Activated naive CD4-positive, alpha-beta T cell treated with anti-CD3 and anti-CD28 coated beads, Interleukin-2, amount 10 ng/mL, durations not matched to agents 7 days and 5 days (primary cell): ENCODE results near the gene MFAP5.
A peak's percentile ranks its signal among the peaks of the same experiment; 100 is the strongest.

ENCODE experiments used
- CTCF ChIA-PET: fragments of 350-600 bp; sonication (Branson Sonifier 250); formaldehyde crosslinking; loops from one replicate; lab custom pipeline; 2021; ENCODE audit warnings: antibody characterized with exemption; lab: Charles Lee
- DNase-seq: peaks from one replicate; pipeline ENCODE4 v3.0.0-alpha.2; 2020
- H3K27ac Mint-ChIP-seq: one replicate; pipeline ENCODE4 v1.8.0; 2021; ENCODE audit warnings: mild to moderate bottlenecking, moderate library complexity, mixed read lengths
- H3K27me3 Mint-ChIP-seq: one replicate; pipeline ENCODE4 v1.8.0; 2021; ENCODE audit warnings: mild to moderate bottlenecking, mixed read lengths
- H3K36me3 Mint-ChIP-seq: one replicate; pipeline ENCODE4 v1.8.0; 2021; ENCODE audit warnings: mixed read lengths
- H3K4me1 Mint-ChIP-seq: one replicate; pipeline ENCODE4 v1.8.0; 2021; ENCODE audit warnings: mixed read lengths
- H3K4me3 Mint-ChIP-seq: one replicate; pipeline ENCODE4 v1.8.0; 2021; ENCODE audit warnings: mild to moderate bottlenecking, moderate library complexity, mixed read lengths
- H3K9me3 Mint-ChIP-seq: one replicate; pipeline ENCODE4 v1.8.0; 2021; ENCODE audit warnings: mixed read lengths

MFAP5 gene, protein sequence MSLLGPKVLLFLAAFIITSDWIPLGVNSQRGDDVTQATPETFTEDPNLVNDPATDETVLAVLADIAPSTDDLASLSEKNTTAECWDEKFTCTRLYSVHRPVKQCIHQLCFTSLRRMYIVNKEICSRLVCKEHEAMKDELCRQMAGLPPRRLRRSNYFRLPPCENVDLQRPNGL

GRCh38 chr12:8662593-8662992, at the start of gene MFAP5:
Gene MFAP5 (minus strand): TSS chr12:8662826. CDS start chr12:8662104, 722 bp downstream.
- H3K27ac Mint-ChIP-seq: no peak within 1 kb of the TSS
- no peak within 1 kb of the TSS for H3K4me3 Mint-ChIP-seq
- CTCF ChIA-PET: interaction anchor here (0.9 kb wide), 1 partner anchor 228 kb away, joined by 4 read pairs; no protein-coding TSS in a partner anchor
- no peaks in the 10 kb centered on the region for H3K9me3 Mint-ChIP-seq
- no peaks in the 10 kb centered on the region for H3K4me1 Mint-ChIP-seq
- DNase-seq: no peak
- no peaks in the 10 kb centered on the region for H3K36me3 Mint-ChIP-seq
- H3K27me3 Mint-ChIP-seq: peaks cover 21% of the 10 kb centered on the region

- no peak overlapping the region for H3K27ac Mint-ChIP-seq
- no peaks in the 10 kb centered on the region for H3K27me3 Mint-ChIP-seq
- no peaks in the 10 kb centered on the region for H3K36me3 Mint-ChIP-seq
- H3K4me3 Mint-ChIP-seq: no peak overlapping the region
- no peaks in the 10 kb centered on the region for H3K9me3 Mint-ChIP-seq
- peaks cover 7% of the 10 kb centered on the region for H3K4me1 Mint-ChIP-seq
- CTCF ChIA-PET: no interaction called here
- DNase-seq: no peak
These were observed 46.7 kb upstream of the MFAP5 start for GRCh38 chr12:8709124-8709830.

- Mint-ChIP-seq H3K9me3 (no peaks in the 10 kb centered on the region), H3K4me1 (peaks cover 14% of the 10 kb centered on the region), H3K36me3 (peaks cover 1% of the 10 kb centered on the region), H3K27ac (no peak overlapping the region), H3K27me3 (peaks cover 26% of the 10 kb centered on the region), H3K4me3 (no peak overlapping the region)
- no peak for DNase-seq
- CTCF ChIA-PET: interaction anchor here (1.2 kb wide), 1 partner anchor 158 kb away, joined by 3 read pairs; no protein-coding TSS in a partner anchor
These were observed 39.5 kb upstream of the MFAP5 start for GRCh38 chr12:8702159-8702558.

DNA sequence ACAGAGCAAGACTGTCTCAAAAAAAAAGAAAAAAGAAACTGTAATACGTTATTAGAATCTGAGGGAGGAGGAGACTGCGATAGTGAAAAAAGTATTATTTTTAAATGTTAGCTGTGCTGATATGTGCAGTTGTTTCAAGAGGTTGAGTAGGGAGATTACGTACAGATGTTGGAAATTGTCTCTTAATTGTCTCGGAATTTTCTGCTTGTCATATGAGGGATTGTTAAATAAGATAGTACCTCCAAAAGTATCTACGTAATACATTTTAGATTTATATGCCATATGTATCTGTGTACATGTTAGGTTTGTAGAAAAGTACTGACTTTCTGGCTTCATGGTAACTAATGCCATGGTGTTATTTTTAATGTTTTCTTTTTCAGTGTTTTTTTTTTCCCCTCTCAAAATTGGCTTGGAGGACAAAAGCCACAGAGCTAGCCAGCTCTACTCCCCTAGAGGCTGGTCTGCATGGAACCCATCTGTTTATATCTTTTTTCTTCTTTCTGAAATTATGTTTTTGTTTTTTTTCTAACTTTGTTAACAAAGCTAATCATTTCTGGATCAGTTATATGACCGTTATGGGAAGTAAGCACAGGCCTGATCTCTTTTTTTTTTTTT, 38.5 kb upstream of the MFAP5 start:
- DNase-seq: no peak
- peaks cover 1% of the 10 kb centered on the region for H3K36me3 Mint-ChIP-seq
- H3K4me3 Mint-ChIP-seq: no peak overlapping the region

DNA sequence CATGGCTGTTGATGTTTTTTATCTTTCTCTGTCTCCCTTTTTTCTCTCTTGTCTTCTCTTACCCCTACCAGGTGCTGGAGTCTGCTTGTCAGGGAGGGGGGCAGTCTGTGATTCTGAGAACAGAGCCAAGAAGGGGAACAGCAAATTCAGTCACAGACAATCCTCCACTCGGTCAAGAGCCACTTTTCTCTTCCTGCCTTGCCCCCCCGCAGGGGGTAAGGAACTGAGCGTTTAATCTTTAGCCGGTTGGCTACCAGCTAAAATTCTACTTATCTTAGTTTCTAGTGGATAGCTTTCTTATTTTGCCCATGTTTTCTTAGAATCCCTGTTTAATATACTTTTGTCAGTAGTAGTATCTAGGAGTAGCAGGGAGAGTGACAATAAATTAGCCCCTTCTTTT, 37.1 kb upstream of the MFAP5 start:
- Mint-ChIP-seq H3K4me1 (peaks cover 17% of the 10 kb centered on the region), H3K36me3 (peaks cover 1% of the 10 kb centered on the region), H3K9me3 (no peaks in the 10 kb centered on the region), H3K27ac (no peak overlapping the region), H3K27me3 (peaks cover 34% of the 10 kb centered on the region), H3K4me3 (peak overlapping the region; percentile 20)
- CTCF ChIA-PET: no interaction called here
- no peak for DNase-seq

More for the DNA sequence above, 38.5 kb upstream of the MFAP5 start:
- CTCF ChIA-PET: interaction anchor here (1.2 kb wide), 1 partner anchor 159 kb away, joined by 3 read pairs; no protein-coding TSS in a partner anchor
- H3K4me1 Mint-ChIP-seq: peaks cover 17% of the 10 kb centered on the region
- peaks cover 34% of the 10 kb centered on the region for H3K27me3 Mint-ChIP-seq
- no peak overlapping the region for H3K27ac Mint-ChIP-seq
- no peaks in the 10 kb centered on the region for H3K9me3 Mint-ChIP-seq

- Mint-ChIP-seq H3K27ac (no peak overlapping the region), H3K36me3 (peaks cover 1% of the 10 kb centered on the region), H3K4me3 (peak overlapping the region; percentile 92), H3K9me3 (no peaks in the 10 kb centered on the region), H3K4me1 (peaks cover 17% of the 10 kb centered on the region), H3K27me3 (peaks cover 34% of the 10 kb centered on the region)
- CTCF ChIA-PET: no interaction called here
- DNase-seq: no peak
These were observed 36.3 kb upstream of the MFAP5 start for GRCh38 chr12:8698879-8699278.

- CTCF ChIA-PET: no interaction called here
- Mint-ChIP-seq H3K27me3 (peaks cover 34% of the 10 kb centered on the region), H3K27ac (no peak overlapping the region), H3K36me3 (peaks cover 1% of the 10 kb centered on the region), H3K4me3 (peak overlapping the region; percentile 92), H3K4me1 (peaks cover 17% of the 10 kb centered on the region), H3K9me3 (no peaks in the 10 kb centered on the region)
- peak; percentile 60 for DNase-seq
These were observed 35.7 kb upstream of the MFAP5 start for GRCh38 chr12:8698132-8698851.

DNA sequence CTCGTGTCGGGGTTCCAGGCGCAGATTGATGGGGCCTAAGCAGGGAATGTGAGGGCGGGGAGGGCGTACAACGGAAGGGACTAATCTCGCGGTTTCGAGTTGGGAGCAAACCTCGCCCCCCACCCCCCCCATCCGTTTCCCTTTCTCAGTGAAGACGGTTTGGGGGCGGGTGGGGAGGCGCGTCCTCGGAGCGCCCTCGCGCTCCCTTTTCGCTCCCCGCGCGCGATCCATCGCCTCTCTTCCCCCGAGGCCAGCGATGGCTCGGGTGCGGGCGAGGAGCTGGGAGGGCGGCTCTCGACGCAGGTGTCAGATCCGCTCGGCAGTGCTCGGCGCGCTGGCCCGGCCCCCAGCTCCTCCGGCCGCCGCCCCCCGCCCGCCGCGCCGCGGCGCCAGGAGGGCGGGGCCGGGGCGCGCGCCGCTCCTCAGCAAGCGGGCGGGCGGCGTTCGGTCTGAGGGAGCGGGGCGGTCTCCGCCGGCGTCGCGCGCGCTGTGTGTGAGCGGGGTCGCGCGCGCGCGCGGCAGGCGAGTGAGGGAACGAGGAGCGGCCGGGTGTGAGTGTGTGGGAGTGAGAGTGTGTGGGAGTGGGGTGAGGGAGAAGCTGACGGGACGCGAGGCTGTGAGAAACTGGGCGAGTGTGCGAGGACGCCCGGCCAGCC, 35.0 kb upstream of the MFAP5 start, which contains the start of gene RIMKLB:
Gene RIMKLB, plus strand, starts transcription at position 516 of the 656 bp plus-strand sequence. CDS start 15,876 bp downstream, outside the sequence.
- Mint-ChIP-seq H3K9me3 (no peaks in the 10 kb centered on the region), H3K36me3 (peaks cover 1% of the 10 kb centered on the region), H3K27ac (peak within 1 kb of the TSS; percentile 82), H3K4me1 (peaks cover 17% of the 10 kb centered on the region), H3K27me3 (peaks cover 34% of the 10 kb centered on the region), H3K4me3 (peak within 1 kb of the TSS; percentile 92)
- peak; percentile 78 for DNase-seq
- CTCF ChIA-PET: no interaction called here

- peaks cover 17% of the 10 kb centered on the region for H3K4me1 Mint-ChIP-seq
- peak overlapping the region; percentile 92 for H3K4me3 Mint-ChIP-seq
- peak; percentile 48 for DNase-seq
- no peaks in the 10 kb centered on the region for H3K9me3 Mint-ChIP-seq
- peaks cover 34% of the 10 kb centered on the region for H3K27me3 Mint-ChIP-seq
- peak overlapping the region; percentile 71 for H3K27ac Mint-ChIP-seq
- H3K36me3 Mint-ChIP-seq: peaks cover 1% of the 10 kb centered on the region
- CTCF ChIA-PET: no interaction called here
These were observed 34.5 kb upstream of the MFAP5 start for GRCh38 chr12:8697120-8697475.

GRCh38 chr12:8696442-8697090, 33.9 kb upstream of the MFAP5 start:
- DNase-seq: no peak
- Mint-ChIP-seq H3K9me3 (no peaks in the 10 kb centered on the region), H3K4me3 (peak overlapping the region; percentile 92), H3K4me1 (peaks cover 17% of the 10 kb centered on the region), H3K36me3 (peaks cover 1% of the 10 kb centered on the region), H3K27ac (no peak overlapping the region), H3K27me3 (peaks cover 34% of the 10 kb centered on the region)
- CTCF ChIA-PET: interaction anchor here (0.8 kb wide), 1 partner anchor 253 kb away, joined by 3 read pairs; the partner anchor contains the start of gene M6PR

GRCh38 chr12:8695116-8695515, 32.5 kb upstream of the MFAP5 start:
- H3K27ac Mint-ChIP-seq: no peak overlapping the region
- peaks cover 35% of the 10 kb centered on the region for H3K27me3 Mint-ChIP-seq
- H3K4me3 Mint-ChIP-seq: no peak overlapping the region

GRCh38 chr12:8692573-8692972, 29.9 kb upstream of the MFAP5 start:
- H3K9me3 Mint-ChIP-seq: no peaks in the 10 kb centered on the region
- peaks cover 22% of the 10 kb centered on the region for H3K27me3 Mint-ChIP-seq
- no peaks in the 10 kb centered on the region for H3K36me3 Mint-ChIP-seq
- CTCF ChIA-PET: interaction anchor here (1.1 kb wide), 1 partner anchor 11 kb away, joined by 4 read pairs; no protein-coding TSS in a partner anchor
- H3K4me1 Mint-ChIP-seq: peaks cover 4% of the 10 kb centered on the region
- no peak overlapping the region for H3K4me3 Mint-ChIP-seq
- H3K27ac Mint-ChIP-seq: no peak overlapping the region
- DNase-seq: no peak

More at GRCh38 chr12:8695116-8695515, 32.5 kb upstream of the MFAP5 start:
- DNase-seq: no peak
- H3K9me3 Mint-ChIP-seq: no peaks in the 10 kb centered on the region
- H3K4me1 Mint-ChIP-seq: peaks cover 17% of the 10 kb centered on the region
- CTCF ChIA-PET: interaction anchor here (1.0 to 1.3 kb wide), 2 partner anchors 14 to 165 kb away, joined by 3 to 4 read pairs; no protein-coding TSS in a partner anchor
- peaks cover 1% of the 10 kb centered on the region for H3K36me3 Mint-ChIP-seq

GRCh38 chr12:8689681-8690080, 27.1 kb upstream of the MFAP5 start:
- Mint-ChIP-seq H3K4me1 (no peaks in the 10 kb centered on the region), H3K27ac (no peak overlapping the region), H3K27me3 (peaks cover 13% of the 10 kb centered on the region), H3K36me3 (no peaks in the 10 kb centered on the region), H3K4me3 (no peak overlapping the region), H3K9me3 (no peaks in the 10 kb centered on the region)
- no peak for DNase-seq
- CTCF ChIA-PET: no interaction called here
